Bladder microvascular endothelial cell (primary cell): ENCODE data around the gene CDKL1. TPM values are rescaled to one million over a fixed set of nuclear protein-coding genes. Genes with fewer than 3 reads are reported as not detected.

Source experiments
- total RNA-seq: library from RNA; depleted of rRNA; stranded (reverse); fragments of >200 nt; gene quantifications from 2 replicates; pipeline ENCODE4 v1.2.3, GENCODE V29; 2014

Gene CDKL1
- total RNA-seq = 9.7 and 15.1 TPM in 2 replicates

DNA sequence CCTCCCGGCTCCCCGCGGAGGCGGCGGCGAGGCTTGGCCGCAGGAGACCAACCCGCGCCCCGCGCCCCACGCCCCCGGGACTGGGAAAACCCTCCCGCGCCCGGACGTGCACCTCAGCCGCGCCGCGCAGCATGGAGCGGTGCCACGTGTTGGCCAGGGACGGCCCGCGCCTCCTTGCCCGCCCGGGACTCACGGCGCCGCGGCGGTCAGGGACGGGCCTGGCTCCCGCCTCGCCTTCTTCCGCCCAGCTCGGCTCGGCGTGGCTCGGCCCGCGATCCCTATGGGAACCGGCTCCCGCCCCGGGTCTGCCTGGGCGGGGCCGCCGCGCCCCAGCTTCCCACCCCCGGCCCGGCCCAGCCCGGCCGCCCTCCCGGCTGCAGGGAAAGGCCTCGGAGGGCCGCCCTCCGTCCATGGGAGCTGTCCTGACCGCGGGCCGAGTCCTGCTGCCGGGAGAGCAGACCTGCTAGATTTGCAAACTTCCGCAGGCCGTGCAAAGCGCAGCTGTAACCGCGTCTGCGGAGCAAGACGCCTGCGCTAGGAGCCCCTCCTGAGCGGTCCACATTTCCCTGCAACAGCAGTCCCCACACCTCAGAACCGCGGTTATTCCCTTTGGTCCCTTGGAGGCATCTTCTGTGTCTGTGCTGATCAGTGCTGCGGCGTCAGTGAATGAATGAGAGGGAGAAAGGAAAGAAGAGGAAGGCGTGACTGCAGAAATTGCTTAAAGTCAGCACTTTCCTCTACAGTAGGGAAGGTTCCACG lies at the start of gene CDKL1:
CDKL1 (minus strand) TSS at position 251 of the 759 bp plus-strand sequence. CDS start 1,013 bp downstream, outside the sequence.

DNA sequence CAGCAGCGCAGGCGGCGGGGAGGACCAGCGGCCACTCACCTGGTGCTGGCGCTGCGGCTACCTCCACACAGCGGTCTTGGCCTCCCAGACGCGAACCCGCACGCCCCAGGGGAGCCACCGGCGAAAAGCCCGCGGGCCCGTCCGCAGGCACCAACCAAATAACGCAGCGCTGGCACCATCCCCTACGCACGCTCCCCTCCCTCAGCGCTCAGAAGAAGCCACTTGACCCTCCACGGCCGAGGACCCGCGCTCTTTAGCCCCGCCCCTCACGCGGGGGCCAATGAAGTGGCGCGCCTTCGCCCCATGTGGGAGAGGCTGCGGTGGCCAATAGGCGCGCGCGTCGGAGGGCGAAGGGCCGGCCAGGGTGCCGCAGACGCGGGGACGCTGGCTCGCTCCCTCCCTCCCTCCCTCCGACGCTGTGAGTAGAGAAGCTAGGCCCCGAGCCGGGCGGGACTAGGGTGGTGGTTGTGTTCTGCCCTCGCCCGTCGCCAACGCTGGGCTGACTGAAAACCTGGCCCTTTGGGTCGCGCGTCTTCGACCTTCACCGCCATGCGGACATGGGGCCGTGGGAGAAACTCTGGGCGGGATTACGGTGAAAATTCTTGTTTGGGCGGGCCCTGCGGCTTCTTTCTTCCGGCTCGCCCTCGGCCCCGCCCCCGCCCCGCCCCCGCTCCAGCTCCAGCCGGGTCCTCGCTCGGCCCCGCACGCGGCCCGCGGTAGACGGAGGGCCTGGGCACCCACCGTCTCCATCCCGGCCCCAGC lies 84.5 kb downstream of the CDKL1 start, which contains the start of the genes DMAC2L and L2HGDH:
DMAC2L (plus strand) TSS at position 353 of the 762 bp plus-strand sequence. CDS start 9,164 bp downstream, outside the sequence.
L2HGDH (minus strand) TSS at position 258 of the 762 bp plus-strand sequence; CDS start at position 179, 79 bp downstream.

Other genes with a start within 250 kb of the CDKL1 start
- gene SOS2, start 165.3 kb downstream of the CDKL1 start, total RNA-seq = 16.4 and 36.8 TPM in 2 replicates
- gene L2HGDH, start 84.7 kb downstream of the CDKL1 start, total RNA-seq = 3.1 and 6.7 TPM in 2 replicates
- 4.5 and 4.7 TPM in 2 replicates for gene DMAC2L, start 84.6 kb downstream of the CDKL1 start, total RNA-seq
- 29.6 and 50.7 TPM in 2 replicates for gene MAP4K5, start 135.7 kb upstream of the CDKL1 start, total RNA-seq
- 1.8 and 4.0 TPM in 2 replicates for gene ATL1, start 163.3 kb upstream of the CDKL1 start, total RNA-seq